GM21529 (cell line): ENCODE data around the gene POMC.
"Not testable (repeated sequence)": the region's sequence is repeated elsewhere in the genome, so short reads cannot be mapped to it uniquely, and the experiment has no call there.

ENCODE experiments used
- ATAC-seq: cut with Tn5 transposase; IDR thresholded peaks from one replicate; pipeline ENCODE4 v1.9.1; 2021; ENCODE audit not compliant: unreplicated experiment

POMC gene

DNA sequence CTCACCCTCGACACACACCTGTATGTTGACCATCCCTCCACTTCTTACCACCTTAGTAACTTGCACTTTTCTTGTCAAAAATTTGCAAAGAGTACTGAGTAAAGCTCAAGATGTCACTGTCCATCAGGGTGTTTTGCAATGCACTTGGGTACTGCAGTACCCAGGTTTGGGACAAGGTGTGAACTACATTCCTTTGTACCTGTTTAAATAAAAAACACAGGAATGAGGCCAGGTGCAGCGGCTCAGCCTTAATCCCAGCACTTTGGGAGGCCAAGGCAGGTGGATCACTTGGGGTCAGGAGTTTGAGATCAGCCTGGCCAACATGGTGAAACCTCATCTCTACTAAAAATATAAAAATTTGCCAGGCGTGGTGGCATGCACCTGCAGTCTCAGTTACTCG is 27.8 kb downstream of the POMC start:
- ATAC-seq: not testable (repeated sequence)

DNA sequence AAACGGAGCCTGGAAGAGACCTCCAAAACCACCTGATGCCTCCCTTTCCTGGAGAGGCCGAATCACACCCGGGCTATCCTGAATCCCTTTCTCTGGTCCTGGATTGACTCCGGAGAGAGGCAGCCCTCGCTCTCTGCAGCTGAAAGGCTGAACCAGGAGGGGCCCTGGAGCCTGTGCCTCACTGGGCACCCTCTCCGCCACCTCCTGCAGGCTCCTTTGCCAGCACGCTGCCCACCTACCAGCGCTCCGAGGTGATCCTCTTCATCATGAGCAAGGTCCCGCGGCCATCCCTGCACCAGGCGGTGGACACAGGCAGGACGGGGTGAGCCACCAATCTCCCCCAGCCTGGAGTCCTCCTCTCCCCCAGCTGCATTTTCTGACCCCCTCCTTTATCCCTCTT is 35.7 kb downstream of the POMC start:
- ATAC-seq: no peak

DNA sequence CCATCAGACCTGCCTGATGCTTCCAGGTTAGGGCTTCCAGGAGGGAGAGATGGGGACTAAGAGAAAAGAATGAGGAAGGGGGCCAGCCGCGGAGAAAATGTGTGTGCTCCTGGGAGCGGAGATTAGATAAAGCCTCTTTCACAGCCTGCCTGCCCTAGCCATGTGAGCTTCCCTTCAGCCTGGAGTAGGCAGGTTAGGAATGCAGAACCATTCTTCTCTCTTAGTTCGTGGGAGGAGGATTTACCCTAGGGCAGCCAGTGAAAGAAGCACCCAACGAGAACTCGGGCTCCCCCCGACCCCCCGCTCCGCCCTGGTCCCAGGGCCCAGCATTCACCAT is 36.1 kb downstream of the POMC start:
- ATAC-seq: no peak

DNA sequence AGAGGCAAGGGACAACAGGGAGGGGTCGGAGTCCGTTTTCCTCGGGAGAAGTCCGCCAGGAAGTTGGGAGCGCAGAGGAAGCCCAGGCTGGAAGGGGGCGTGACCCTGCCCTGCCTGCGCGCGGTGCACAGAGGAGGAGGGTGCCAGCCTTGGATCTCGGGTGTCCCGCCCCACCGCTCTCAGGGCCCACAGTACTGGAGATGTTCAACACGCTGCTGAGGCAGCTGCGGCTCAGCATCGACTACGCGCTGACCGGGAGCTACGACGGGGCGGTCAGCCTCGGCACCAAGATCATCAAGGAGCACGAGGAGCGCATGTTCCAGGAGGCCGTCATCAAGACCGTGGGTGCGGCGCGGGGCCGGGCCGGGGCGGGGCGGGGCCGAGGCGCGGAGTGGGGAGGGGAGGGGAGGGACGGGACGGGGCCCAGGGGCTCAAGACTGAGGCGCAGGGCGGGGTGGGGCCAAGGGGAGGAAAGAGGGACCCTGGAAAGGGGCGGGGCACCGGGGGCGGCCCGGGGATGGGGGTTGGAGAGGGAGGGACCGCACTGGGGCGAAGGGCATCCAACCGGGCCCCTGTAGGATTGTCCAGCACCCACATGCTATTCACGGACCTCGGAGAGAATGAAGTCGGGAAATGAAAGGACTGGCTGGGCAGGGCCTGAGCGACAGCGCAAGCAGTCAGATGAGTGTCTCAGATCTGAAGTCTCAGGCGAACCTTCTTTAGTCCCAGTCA is 36.6 kb downstream of the POMC start:
- ATAC-seq: no peak

DNA sequence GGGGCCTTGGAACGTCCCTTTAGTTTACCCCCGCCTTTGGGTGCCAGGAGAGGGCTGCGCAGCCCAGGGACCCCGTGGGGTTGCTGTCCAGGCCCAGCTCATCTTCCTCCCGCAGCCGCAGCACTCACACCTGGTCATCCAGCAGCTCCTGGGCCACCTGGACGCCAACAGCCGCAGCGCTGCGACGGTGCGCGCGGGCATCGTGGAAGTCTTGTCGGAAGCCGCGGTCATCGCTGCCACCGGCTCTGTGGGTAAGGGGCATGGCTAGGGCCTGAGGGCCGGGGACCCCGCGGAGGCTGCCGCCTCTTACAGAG is 37.2 kb downstream of the POMC start:
- no peak for ATAC-seq

DNA sequence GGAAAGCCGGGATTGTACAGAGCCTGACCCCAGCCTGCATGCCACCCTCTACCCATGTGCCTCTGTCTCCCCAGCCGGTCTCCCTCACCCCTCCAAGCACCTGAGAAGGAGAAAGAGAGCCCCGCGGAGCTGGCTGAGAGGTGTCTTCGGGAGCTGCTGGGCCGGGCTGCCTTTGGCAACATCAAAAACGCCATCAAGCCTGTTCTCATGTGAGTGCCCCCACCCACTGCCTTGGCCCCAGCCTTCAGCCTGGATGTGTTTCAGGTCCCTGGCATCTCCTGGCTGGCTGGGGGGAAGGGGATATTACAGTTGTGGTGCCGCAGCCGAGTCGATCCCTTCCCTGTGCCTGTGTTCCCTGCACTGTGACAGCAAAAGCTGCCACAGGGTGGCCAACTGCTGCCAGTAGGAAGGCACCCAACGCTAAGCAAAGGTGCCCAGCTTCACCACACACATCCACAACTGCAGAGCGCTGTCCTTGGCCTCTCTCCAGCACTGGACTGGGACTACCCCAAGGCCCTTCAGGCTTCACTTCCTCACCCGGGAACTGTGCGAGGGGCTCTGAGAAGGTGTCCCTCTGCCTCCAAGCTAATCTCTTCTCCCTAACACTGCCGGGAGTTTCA is 38.4 kb downstream of the POMC start:
- no peak for ATAC-seq

DNA sequence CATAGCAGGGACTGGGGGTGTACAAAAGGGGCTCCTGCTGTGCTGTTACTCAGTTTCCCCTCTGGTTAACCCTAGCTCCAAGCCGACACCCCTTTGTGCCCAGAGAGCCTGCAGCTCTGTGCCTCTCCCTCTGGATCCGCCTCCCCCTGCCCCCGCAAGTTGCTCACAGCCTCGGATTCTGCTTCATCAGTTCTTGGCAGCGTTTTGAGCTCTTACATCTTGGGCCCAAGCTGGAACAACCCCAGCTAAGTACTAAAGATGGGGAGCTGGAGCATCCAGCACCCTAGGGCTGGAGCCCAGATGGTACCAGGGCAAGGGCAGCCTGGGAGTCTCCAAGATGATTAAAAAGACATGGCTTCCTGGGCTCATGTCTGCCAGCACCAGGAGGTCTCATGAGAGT is 40.7 kb downstream of the POMC start:
- no peak for ATAC-seq

DNA sequence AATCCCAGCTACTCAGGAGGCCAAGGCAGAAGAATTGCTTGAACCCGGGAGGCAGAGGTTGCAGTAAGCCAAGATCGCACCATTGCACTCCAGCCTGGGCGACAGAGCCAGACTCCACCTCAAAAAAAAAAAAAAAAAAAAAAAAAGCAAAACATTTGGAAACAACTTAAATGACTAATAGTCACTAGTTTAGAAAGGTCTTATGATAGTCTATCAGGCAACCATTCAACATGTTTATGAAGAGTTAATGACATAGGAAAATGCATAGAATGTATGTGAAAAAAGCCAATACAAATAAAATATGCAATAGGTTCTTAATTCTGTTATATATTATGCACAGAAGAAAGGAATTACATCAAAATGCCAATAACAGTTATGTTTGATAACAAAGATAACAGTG is 41.3 kb downstream of the POMC start:
- ATAC-seq: not testable (repeated sequence)

DNA sequence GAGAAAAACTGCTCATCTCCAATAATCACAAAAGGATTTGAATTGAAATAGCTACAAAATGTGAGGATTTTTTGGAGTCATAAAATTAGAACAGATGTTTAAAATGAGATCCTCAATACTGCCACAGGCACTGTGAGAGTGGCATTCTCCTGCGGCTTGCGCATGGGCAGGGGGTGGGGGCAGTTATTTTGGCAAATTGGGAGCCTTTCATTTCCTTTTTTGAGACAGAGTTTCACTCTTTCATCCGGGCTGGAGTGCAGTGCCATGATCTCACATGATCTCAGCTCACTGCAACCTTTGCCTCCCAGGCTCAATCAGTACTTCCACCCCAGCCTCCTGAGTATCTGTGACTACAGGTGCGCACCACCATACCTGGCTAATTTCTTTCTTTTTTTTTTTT is 42.4 kb downstream of the POMC start:
- ATAC-seq: no peak

DNA sequence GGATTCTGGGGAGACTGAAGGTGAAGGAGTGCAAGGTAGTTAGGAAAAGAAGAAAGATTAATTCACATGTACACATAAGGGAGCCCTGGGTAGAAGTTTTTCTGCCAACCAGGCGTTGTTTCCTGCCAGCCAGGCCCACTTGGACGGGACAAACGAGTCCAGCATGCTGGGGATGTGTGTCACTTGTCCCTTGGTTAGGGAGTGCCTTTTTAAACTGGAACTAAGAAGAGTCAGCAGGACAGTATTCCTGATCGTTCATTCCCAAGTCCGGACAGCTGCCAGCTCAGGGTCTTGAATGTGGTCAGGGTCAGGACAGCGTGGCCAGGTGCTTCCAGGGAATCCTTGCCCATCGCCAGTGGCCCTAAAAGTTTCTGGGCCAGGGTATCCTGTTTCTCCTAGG is 43.2 kb downstream of the POMC start:
- ATAC-seq: no peak

DNA sequence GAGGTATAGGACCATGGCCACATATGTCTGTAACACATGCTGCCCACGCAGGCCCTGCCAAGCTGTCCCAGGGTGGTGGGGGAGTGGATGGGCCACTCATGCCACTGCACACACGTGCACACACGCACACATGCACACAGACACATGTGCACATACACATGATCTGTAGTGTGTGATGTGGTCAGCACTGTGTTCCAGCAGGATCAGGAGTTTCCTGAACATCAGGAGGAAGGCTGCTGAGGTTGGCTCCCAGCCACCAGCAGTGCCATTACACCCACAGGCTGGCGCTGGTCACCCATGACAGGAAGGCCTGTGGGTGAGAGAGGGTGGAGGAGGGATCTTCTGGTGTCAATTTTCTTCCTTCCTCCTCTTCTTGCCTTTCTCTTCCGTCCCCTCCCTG is 44.7 kb downstream of the POMC start:
- ATAC-seq: no peak

DNA sequence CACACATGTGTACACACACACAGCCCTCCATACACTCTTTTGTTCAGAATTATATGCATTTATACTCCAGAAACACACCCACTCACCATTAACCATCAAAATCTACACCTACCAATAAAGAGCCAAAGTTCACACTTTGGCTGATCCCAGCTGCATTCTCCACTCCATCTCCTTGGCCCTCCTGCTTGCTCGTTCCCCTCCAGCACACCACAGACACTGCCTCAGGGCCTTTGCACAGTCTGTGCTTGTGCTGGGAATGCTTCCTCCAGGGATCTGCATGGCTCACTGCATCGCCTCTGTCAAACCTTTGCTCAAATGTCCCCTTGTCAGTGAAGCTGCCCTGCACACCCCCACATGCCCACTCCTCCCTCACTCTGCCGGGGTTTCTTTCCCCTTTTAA is 46.0 kb downstream of the POMC start:
- no peak for ATAC-seq

DNA sequence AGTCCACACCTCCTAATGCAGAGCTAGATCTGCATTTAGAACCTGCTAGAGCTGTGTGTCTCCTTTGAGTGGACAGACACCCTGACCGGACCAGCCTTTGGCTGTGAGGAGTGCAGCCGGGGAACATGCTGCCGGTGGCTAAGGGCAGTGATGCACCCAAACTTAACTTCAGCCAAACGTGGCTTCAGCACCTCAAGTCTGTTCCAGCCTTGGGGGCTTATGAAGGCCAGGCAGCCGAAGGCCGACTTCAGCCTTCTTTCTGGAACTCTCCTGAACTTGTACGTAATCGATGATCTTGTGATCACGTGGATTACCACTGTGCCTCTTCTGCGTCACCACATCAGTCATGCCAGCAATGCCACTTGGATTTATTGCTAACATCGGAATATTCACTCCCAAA is 49.1 kb downstream of the POMC start:
- ATAC-seq: no peak

DNA sequence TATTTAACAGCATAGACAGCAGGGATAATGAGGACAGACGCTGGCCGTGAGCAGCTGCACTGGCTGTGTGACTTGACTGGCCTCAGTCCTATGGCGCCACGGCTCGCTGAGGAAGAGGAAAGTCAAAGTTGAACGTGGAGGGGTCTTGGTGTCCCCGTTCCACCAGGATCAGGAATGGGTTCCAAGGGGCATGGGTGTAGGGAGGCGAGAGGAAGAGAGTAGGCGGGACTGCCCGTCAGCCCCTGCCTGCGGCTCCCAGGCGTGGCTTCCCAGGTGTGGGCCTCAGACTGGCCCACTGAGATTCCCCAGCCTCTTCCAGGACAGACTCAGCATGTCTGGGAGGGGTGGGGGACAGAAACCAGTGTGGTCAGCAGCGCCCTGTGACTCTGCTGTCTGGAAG is 51.4 kb downstream of the POMC start:
- no peak for ATAC-seq

DNA sequence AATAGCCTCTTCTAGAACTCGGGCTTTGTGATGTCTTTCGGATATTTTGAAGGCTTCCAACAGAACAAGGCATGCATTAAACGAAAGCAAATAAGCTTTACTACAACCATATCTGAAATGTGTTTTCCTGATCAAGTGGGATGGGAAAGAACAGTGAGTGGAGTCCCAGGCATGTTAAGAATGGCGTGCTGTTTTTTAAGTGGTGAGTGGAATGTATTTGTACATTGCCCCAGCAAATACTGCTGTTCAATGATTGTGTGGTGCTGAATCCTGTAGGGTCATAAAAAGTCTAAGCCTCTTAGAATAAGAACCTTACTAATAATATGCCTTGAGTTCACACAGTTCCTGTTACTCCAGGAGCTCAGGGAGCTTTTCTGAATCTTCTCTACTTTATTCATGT is 52.5 kb downstream of the POMC start:
- no peak for ATAC-seq

DNA sequence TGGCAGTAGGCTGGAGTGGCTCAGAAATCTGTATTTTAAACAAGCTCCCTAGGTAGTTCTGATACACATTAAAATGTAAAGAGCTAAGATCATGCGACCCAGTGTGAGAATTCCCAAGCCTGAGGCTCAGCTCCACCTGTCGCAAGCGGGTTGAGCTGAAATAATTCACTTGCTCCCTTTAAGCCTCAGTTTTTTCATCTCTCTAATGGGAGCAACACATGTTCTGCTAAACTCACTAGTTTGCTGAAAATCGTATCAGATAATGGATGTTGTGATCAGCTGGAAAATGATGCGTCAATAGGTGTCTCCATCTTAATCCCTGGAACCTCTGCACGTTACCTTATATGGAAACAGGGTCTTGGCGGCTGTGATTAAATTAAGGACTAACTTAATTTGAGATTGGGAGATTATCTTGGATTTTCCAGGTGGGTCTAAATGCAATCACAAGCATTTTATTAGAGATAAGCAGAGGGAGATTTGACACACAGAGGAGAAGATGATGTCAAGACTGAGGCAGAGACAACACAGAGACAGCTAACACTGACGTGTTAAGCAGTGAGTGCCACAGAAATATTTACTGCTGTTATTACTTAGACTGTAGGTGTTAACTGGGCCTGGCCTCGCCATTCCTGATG is 53.0 kb downstream of the POMC start:
- ATAC-seq: no peak

DNA sequence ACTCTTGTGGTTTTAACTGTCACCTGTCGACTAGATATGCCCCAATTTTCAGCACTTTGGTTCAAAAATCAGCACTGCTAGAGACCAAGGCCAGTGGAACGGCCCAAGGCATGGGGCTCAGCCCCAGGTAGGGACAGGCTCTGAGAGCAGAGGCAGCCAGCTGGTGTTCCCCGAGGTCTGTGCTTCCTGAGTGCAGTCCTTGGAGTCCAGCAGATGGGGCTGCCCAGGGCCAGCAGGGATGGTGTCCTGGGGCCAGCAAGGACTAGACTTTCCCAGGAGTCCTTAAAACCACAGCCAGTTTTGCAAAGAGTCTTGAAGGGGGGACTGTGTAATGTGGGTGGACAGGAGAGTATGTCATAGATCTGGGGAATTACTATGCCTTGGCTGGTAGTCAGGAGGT is 56.3 kb downstream of the POMC start:
- ATAC-seq: no peak
